Measurements from ENCODE around the gene MYBBP1A. TPM values are rescaled to one million over a fixed set of nuclear protein-coding genes. Genes with fewer than 3 reads are reported as not detected.

MYBBP1A gene
- total and polyA plus RNA-seq, 12 donors: 18.7 to 30.3 (median 23.4) TPM

DNA sequence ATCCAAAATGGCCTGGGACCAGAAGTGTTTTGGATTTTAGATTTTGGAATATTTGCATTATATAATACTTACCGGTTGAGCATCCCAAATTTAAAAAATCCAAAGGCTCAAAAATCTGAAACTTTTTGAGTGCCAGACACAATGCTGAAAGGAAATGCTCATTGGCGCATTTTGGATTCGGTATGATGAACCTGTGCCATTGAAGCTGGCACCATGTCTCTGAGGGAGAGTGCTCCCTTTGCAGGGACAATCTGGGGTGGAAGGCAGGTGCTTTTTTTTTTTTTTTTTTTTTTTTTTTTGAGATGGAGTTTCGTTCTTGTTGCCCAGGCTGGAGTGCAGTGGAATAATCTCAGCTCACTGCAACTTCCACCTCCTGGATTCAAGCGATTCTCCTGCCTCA is 46.9 kb upstream of the MYBBP1A start:
- no peak overlapping the region for H3K4me3 ChIP-seq
- peaks cover 14 to 77% (median 50%) of the 10 kb centered on the region in 9 donors for H3K4me1 ChIP-seq
- TF ChIP-seq, protein P1, sequence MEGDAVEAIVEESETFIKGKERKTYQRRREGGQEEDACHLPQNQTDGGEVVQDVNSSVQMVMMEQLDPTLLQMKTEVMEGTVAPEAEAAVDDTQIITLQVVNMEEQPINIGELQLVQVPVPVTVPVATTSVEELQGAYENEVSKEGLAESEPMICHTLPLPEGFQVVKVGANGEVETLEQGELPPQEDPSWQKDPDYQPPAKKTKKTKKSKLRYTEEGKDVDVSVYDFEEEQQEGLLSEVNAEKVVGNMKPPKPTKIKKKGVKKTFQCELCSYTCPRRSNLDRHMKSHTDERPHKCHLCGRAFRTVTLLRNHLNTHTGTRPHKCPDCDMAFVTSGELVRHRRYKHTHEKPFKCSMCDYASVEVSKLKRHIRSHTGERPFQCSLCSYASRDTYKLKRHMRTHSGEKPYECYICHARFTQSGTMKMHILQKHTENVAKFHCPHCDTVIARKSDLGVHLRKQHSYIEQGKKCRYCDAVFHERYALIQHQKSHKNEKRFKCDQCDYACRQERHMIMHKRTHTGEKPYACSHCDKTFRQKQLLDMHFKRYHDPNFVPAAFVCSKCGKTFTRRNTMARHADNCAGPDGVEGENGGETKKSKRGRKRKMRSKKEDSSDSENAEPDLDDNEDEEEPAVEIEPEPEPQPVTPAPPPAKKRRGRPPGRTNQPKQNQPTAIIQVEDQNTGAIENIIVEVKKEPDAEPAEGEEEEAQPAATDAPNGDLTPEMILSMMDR (IDR thresholded peaks at IDR 0.05): no peak
- DNase-seq (no peak), ATAC-seq (no peak)
- H3K27me3 ChIP-seq: no peaks in the 10 kb centered on the region
- no peaks in the 10 kb centered on the region for H3K36me3 ChIP-seq
- peak overlapping the region in 4 of 10 donors; percentile 5 to 94 (median 88) for H3K27ac ChIP-seq
- intact Hi-C loops (cut with DNase I): loop anchor here in 1 of 10 donors (5.0 kb wide), 1 partner anchor 35 kb away; no protein-coding TSS in a partner anchor
- H3K9me3 ChIP-seq: no peaks in the 10 kb centered on the region
- WGBS, 2 donors: 75 to 88% methylated on average over 5 of the region's 5 CpGs

DNA sequence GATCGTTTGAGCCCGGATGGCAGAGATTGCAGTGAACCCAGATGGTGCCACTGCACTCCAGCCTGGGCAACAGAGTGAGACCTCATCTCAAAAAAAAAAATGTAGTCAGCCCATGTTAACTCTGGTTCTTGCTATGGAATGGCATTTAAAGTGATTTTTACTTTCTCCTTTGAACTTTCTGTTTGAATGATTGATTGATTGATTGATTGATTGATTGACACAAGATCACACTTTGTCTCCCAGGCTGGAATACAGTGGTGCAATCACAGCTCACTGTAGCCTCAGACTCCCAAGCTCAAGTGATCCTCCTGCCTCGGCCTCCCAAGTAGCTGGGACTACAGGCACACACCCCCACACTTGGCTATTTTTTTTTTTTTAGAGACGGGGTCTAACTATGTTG is 46.1 kb upstream of the MYBBP1A start:
- Histone ChIP-seq H3K4me1 (peaks cover 14 to 71% (median 50%) of the 10 kb centered on the region in 9 donors), H3K9me3 (no peaks in the 10 kb centered on the region), H3K27me3 (no peaks in the 10 kb centered on the region), H3K36me3 (no peaks in the 10 kb centered on the region), H3K27ac (peak overlapping the region; percentile 76 to 94 (median 86)), H3K4me3 (no peak overlapping the region)
- 92 to 95% methylated on average over 4 of the region's 4 CpGs for WGBS, 2 donors
- intact Hi-C loops (cut with DNase I): loop anchor here in 1 of 10 donors (5.0 kb wide), 1 partner anchor 34 kb away; no protein-coding TSS in a partner anchor
- DNase-seq (no peak), ATAC-seq (no peak)
- TF ChIP-seq, protein P1 (IDR thresholded peaks at IDR 0.05): no peak

DNA sequence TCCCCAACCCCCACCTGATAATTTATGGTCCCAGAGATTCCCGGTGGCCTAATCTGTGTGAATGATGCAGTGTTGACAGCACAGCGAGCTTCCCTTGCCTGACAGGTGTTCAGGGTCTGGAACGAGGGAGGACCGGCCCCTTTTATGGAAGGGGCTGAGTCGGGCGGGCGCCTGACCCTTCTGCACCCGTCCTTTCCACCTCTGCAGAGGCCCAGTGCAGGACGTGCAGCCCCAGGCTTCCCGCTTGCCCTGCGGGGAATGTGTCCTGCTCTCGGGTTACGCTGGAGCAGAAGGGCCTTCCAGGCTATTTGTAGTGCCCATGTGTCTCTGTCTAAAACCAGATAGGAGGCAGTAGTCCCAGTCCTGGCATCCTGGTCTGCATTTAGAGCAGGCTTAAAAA is 45.4 kb upstream of the MYBBP1A start:
- intact Hi-C loops (cut with DNase I): loop anchor here in 2 of 10 donors (1.0 to 5.0 kb wide), 2 partner anchors 13 to 33 kb away; no protein-coding TSS in a partner anchor
- peak; percentile 28 to 86 (median 79) for ATAC-seq
- WGBS, 2 donors: 35 to 58% methylated on average over 13 of the region's 13 CpGs
- H3K36me3 ChIP-seq: no peaks in the 10 kb centered on the region
- TF ChIP-seq, protein P1 (IDR thresholded peaks at IDR 0.05): peak in 4 of 9 donors; percentile 6 to 38 (median 32)
- no peaks in the 10 kb centered on the region for H3K9me3 ChIP-seq
- peak overlapping the region; percentile 77 to 94 (median 86) for H3K27ac ChIP-seq
- peaks cover 14 to 64% (median 43%) of the 10 kb centered on the region in 9 donors for H3K4me1 ChIP-seq
- H3K27me3 ChIP-seq: no peaks in the 10 kb centered on the region
- DNase-seq: peak; percentile 67 to 71
- no peak overlapping the region for H3K4me3 ChIP-seq

DNA sequence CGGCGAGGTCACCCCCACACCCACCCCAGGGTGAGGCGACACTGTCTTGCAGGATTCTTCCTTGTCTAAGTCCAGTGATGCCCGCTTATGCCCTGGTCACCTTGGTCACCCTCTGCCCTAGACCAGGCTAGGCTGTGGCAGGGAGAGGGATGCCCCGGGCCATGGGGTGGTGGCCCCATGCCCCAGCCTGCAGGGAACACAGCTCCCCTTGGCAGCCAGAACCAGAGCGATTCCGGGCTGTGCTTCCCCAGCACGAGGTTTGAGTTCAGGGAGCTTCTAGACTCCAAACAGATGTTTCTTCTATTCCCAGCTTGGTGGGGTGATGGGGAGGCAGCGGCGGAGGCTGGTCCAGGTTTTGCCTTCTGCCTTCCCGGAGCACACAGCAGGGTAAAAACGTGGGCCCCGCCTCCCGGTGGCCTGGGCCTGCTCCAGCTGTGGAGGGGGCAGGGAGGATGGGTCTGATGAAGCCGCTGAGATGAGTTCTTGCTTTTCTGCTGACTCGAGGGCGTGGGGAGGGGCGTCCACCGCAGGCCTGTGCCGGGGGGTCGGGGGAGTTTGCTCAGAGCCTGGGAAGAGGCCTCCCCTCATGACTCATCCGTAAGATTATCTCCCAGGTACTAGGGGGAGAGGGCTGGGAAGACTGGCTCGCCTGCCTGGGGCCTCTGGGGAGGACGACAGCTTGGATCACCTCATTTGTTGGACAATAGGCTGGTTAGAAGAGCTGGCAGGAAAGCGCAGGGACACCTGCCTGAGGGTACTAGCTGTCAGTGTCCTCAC is 44.5 kb upstream of the MYBBP1A start:
- H3K27ac ChIP-seq: peak overlapping the region; percentile 77 to 94 (median 86)
- DNase-seq: peak in 1 of 2 donors; percentile 71
- H3K9me3 ChIP-seq: no peaks in the 10 kb centered on the region
- no peaks in the 10 kb centered on the region for H3K27me3 ChIP-seq
- H3K36me3 ChIP-seq: no peaks in the 10 kb centered on the region
- ATAC-seq: peak; percentile 32 to 75 (median 52)
- intact Hi-C loops (cut with DNase I): loop anchor here in 2 of 10 donors (1.0 to 5.0 kb wide), 2 partner anchors 12 to 32 kb away; no protein-coding TSS in a partner anchor
- no peak overlapping the region for H3K4me3 ChIP-seq
- TF ChIP-seq, protein P1 (IDR thresholded peaks at IDR 0.05): no peak
- H3K4me1 ChIP-seq: peaks cover 14 to 55% (median 43%) of the 10 kb centered on the region in 9 donors
- WGBS, 2 donors: 43 to 45% methylated on average over 25 of the region's 25 CpGs

Measured in heart right ventricle (tissue), 16 donors.